Measurements from ENCODE around the gene ITGBL1.

Gene ITGBL1

GRCh38 chr13:101746513-101746912 lies 294.0 kb downstream of the ITGBL1 start:
- no peak overlapping the region for H2BK15ac ChIP-seq (replicated peaks; ENCODE audit: low read depth)

DNA sequence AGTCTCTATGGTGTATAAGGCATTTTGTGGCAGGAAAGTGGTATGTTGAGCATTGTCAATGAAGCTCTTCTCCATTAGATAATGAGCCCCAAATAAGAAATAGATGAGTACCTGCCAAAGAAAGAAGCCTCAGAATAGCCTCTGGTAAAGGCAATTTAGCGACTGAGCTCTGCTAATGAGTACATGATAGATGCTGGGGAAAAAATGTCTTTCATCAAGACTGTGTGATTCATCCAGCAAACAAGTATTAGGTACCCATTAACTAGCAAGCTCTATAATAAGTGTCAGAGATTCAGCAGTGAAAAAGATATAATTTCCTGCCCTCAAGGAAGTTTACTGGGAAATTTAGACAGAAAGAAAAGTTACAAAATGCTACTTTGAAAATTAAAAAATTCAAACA lies 294.6 kb downstream of the ITGBL1 start:
- Histone ChIP-seq H3K4me3 (ENCODE audit: low read length) (no peak overlapping the region), H4K8ac (ENCODE audit: low read depth, low read length) (no peak overlapping the region), H2AK5ac (ENCODE audit: low read length) (no peak overlapping the region), H4K5ac (ENCODE audit: low read length) (no peak overlapping the region), H3K4me1 (ENCODE audit: control insufficient read depth, low read depth, low read length) (no peaks in the 10 kb centered on the region), H2BK120ac (ENCODE audit: low read depth, low read length) (no peak overlapping the region), H3K4ac (ENCODE audit: low read depth, low read length) (no peak overlapping the region), H3K79me2 (ENCODE audit: control insufficient read depth, insufficient read depth, low read length) (no peaks in the 10 kb centered on the region), H3K56ac (ENCODE audit: low read length) (no peak overlapping the region), H2BK15ac (replicated peaks; ENCODE audit: low read depth) (no peak overlapping the region), H3K9ac (ENCODE audit: low read length) (no peak overlapping the region), H2BK5ac (ENCODE audit: low read length) (no peak overlapping the region), H3K23ac (ENCODE audit: low read length) (no peak overlapping the region), H3K27me3 (ENCODE audit: insufficient read depth, low read length, poor library complexity) (no peaks in the 10 kb centered on the region), H3K18ac (ENCODE audit: low read length) (no peak overlapping the region), H3K79me1 (ENCODE audit: low read length) (no peaks in the 10 kb centered on the region), H3K4me2 (ENCODE audit: low read length) (no peak overlapping the region), H3K36me3 (ENCODE audit: control insufficient read depth, insufficient read depth, low read length) (no peaks in the 10 kb centered on the region), H3K27ac (ENCODE audit: low read depth, low read length) (no peak overlapping the region)
- no CpG with 5 or more reads among the region's 1 CpG for WGBS (ENCODE audit: extremely low coverage, insufficient coverage, low lambda C conversion rate)
- no peak for DNase-seq

More at GRCh38 chr13:101746513-101746912, 294.0 kb downstream of the ITGBL1 start:
- Histone ChIP-seq H3K4me1 (ENCODE audit: control insufficient read depth, low read depth, low read length) (no peaks in the 10 kb centered on the region), H2AK5ac (ENCODE audit: low read length) (no peak overlapping the region), H2BK120ac (ENCODE audit: low read depth, low read length) (no peak overlapping the region), H3K79me1 (ENCODE audit: low read length) (no peaks in the 10 kb centered on the region), H4K8ac (ENCODE audit: low read depth, low read length) (no peak overlapping the region), H3K4ac (ENCODE audit: low read depth, low read length) (no peak overlapping the region), H3K36me3 (ENCODE audit: control insufficient read depth, insufficient read depth, low read length) (no peaks in the 10 kb centered on the region), H3K23ac (ENCODE audit: low read length) (no peak overlapping the region), H2BK5ac (ENCODE audit: low read length) (no peak overlapping the region), H3K56ac (ENCODE audit: low read length) (no peak overlapping the region), H3K9ac (ENCODE audit: low read length) (no peak overlapping the region), H3K4me3 (ENCODE audit: low read length) (no peak overlapping the region), H3K18ac (ENCODE audit: low read length) (no peak overlapping the region), H3K4me2 (ENCODE audit: low read length) (no peak overlapping the region), H4K5ac (ENCODE audit: low read length) (no peak overlapping the region), H3K27me3 (ENCODE audit: insufficient read depth, low read length, poor library complexity) (no peaks in the 10 kb centered on the region), H3K79me2 (ENCODE audit: control insufficient read depth, insufficient read depth, low read length) (no peaks in the 10 kb centered on the region), H3K27ac (ENCODE audit: low read depth, low read length) (no peak overlapping the region)
- no CpG with 5 or more reads among the region's 2 CpGs for WGBS (ENCODE audit: extremely low coverage, insufficient coverage, low lambda C conversion rate)
- no peak for DNase-seq

DNA sequence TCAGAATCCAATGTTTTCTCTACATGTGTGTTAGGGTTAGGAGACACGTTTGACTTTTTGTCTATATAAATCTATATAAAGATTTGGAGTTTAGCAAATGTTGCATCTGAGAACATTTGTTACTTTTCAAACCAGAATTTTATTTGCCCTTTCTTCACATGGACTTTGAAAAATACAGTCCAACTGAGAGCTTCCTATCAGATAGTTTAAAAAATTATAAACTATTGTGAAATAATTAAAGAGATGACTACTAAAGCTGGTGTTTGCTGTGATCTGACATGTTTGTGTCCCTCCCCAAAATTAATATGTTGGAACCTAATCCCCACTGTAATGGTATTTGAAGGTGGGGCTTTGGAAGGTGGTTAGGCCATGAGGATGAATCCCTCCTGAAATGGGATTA lies 297.1 kb downstream of the ITGBL1 start:
- Histone ChIP-seq H3K27ac (ENCODE audit: low read depth, low read length) (no peak overlapping the region), H3K56ac (ENCODE audit: low read length) (no peak overlapping the region), H3K23ac (ENCODE audit: low read length) (no peak overlapping the region), H3K27me3 (ENCODE audit: insufficient read depth, low read length, poor library complexity) (no peaks in the 10 kb centered on the region), H2AK5ac (ENCODE audit: low read length) (no peak overlapping the region), H3K4me1 (ENCODE audit: control insufficient read depth, low read depth, low read length) (no peaks in the 10 kb centered on the region), H3K4me3 (ENCODE audit: low read length) (no peak overlapping the region), H3K4ac (ENCODE audit: low read depth, low read length) (no peak overlapping the region), H3K9ac (ENCODE audit: low read length) (no peak overlapping the region), H4K8ac (ENCODE audit: low read depth, low read length) (no peak overlapping the region), H4K5ac (ENCODE audit: low read length) (no peak overlapping the region), H2BK5ac (ENCODE audit: low read length) (no peak overlapping the region), H3K79me1 (ENCODE audit: low read length) (no peaks in the 10 kb centered on the region), H3K18ac (ENCODE audit: low read length) (no peak overlapping the region), H2BK15ac (replicated peaks; ENCODE audit: low read depth) (no peak overlapping the region), H3K4me2 (ENCODE audit: low read length) (no peak overlapping the region), H3K79me2 (ENCODE audit: control insufficient read depth, insufficient read depth, low read length) (no peaks in the 10 kb centered on the region), H3K36me3 (ENCODE audit: control insufficient read depth, insufficient read depth, low read length) (no peaks in the 10 kb centered on the region), H2BK120ac (ENCODE audit: low read depth, low read length) (no peak overlapping the region)
- DNase-seq: no peak
- WGBS (ENCODE audit: extremely low coverage, insufficient coverage, low lambda C conversion rate): no CpG with 5 or more reads among the region's 1 CpG

GRCh38 chr13:101751488-101751887 lies 299.0 kb downstream of the ITGBL1 start:
- Histone ChIP-seq H3K36me3 (ENCODE audit: control insufficient read depth, insufficient read depth, low read length) (no peaks in the 10 kb centered on the region), H2BK15ac (replicated peaks; ENCODE audit: low read depth) (no peak overlapping the region), H3K23ac (ENCODE audit: low read length) (no peak overlapping the region), H3K18ac (ENCODE audit: low read length) (no peak overlapping the region), H2BK5ac (ENCODE audit: low read length) (no peak overlapping the region), H4K5ac (ENCODE audit: low read length) (no peak overlapping the region), H2BK120ac (ENCODE audit: low read depth, low read length) (no peak overlapping the region), H3K27me3 (ENCODE audit: insufficient read depth, low read length, poor library complexity) (no peaks in the 10 kb centered on the region), H3K27ac (ENCODE audit: low read depth, low read length) (no peak overlapping the region), H3K56ac (ENCODE audit: low read length) (no peak overlapping the region), H3K4ac (ENCODE audit: low read depth, low read length) (no peak overlapping the region), H3K9ac (ENCODE audit: low read length) (no peak overlapping the region), H2AK5ac (ENCODE audit: low read length) (no peak overlapping the region), H3K4me3 (ENCODE audit: low read length) (no peak overlapping the region), H4K8ac (ENCODE audit: low read depth, low read length) (no peak overlapping the region), H3K4me1 (ENCODE audit: control insufficient read depth, low read depth, low read length) (no peaks in the 10 kb centered on the region), H3K4me2 (ENCODE audit: low read length) (no peak overlapping the region), H3K79me2 (ENCODE audit: control insufficient read depth, insufficient read depth, low read length) (no peaks in the 10 kb centered on the region), H3K79me1 (ENCODE audit: low read length) (no peaks in the 10 kb centered on the region)
- peak; percentile 78 for DNase-seq
- no CpG with 5 or more reads among the region's 3 CpGs for WGBS (ENCODE audit: extremely low coverage, insufficient coverage, low lambda C conversion rate)

DNA sequence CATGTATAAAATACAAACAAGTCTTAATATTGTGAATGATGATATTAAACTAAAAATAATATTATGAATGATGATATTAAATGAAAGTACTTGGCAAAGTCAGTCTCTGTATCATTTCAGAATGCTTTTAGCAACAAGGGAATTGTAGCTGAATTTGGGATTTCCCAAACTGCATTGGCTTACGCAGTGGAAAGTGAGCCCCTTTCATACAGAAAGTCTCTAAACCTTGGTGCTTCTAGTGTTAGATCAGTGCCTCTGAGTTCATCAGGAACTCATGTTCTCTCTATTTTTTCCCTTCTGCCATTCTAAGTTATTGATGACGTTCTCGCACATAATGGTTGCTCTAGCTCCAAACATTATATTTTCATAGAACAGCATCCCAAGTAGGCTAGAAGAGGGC lies 300.0 kb downstream of the ITGBL1 start:
- Histone ChIP-seq H3K79me2 (ENCODE audit: control insufficient read depth, insufficient read depth, low read length) (no peaks in the 10 kb centered on the region), H4K5ac (ENCODE audit: low read length) (no peak overlapping the region), H3K27ac (ENCODE audit: low read depth, low read length) (no peak overlapping the region), H3K4ac (ENCODE audit: low read depth, low read length) (no peak overlapping the region), H4K8ac (ENCODE audit: low read depth, low read length) (no peak overlapping the region), H2BK15ac (replicated peaks; ENCODE audit: low read depth) (peak overlapping the region; percentile 36), H3K4me1 (ENCODE audit: control insufficient read depth, low read depth, low read length) (no peaks in the 10 kb centered on the region), H3K36me3 (ENCODE audit: control insufficient read depth, insufficient read depth, low read length) (no peaks in the 10 kb centered on the region), H2BK120ac (ENCODE audit: low read depth, low read length) (peak overlapping the region; percentile 28), H3K79me1 (ENCODE audit: low read length) (no peaks in the 10 kb centered on the region), H3K56ac (ENCODE audit: low read length) (no peak overlapping the region), H3K18ac (ENCODE audit: low read length) (no peak overlapping the region), H3K9ac (ENCODE audit: low read length) (no peak overlapping the region), H3K23ac (ENCODE audit: low read length) (no peak overlapping the region), H2BK5ac (ENCODE audit: low read length) (no peak overlapping the region), H3K4me2 (ENCODE audit: low read length) (no peak overlapping the region), H3K4me3 (ENCODE audit: low read length) (no peak overlapping the region), H3K27me3 (ENCODE audit: insufficient read depth, low read length, poor library complexity) (no peaks in the 10 kb centered on the region), H2AK5ac (ENCODE audit: low read length) (no peak overlapping the region)
- DNase-seq: no peak
- no CpG with 5 or more reads among the region's 3 CpGs for WGBS (ENCODE audit: extremely low coverage, insufficient coverage, low lambda C conversion rate)

- H2BK15ac ChIP-seq (replicated peaks; ENCODE audit: low read depth): no peak overlapping the region
- WGBS (ENCODE audit: extremely low coverage, insufficient coverage, low lambda C conversion rate): no CpG with 5 or more reads among the region's 6 CpGs
These were observed 302.9 kb downstream of the ITGBL1 start for GRCh38 chr13:101755228-101755887.

More at GRCh38 chr13:101755228-101755887, 302.9 kb downstream of the ITGBL1 start:
- no peak overlapping the region for H3K9ac ChIP-seq (ENCODE audit: low read length)
- no peak overlapping the region for H3K4me2 ChIP-seq (ENCODE audit: low read length)
- H3K56ac ChIP-seq (ENCODE audit: low read length): no peak overlapping the region
- DNase-seq: peak; percentile 90
- H3K4me3 ChIP-seq (ENCODE audit: low read length): no peak overlapping the region
- no peak overlapping the region for H2BK120ac ChIP-seq (ENCODE audit: low read depth, low read length)
- no peak overlapping the region for H2AK5ac ChIP-seq (ENCODE audit: low read length)
- no peak overlapping the region for H3K4ac ChIP-seq (ENCODE audit: low read depth, low read length)
- H3K23ac ChIP-seq (ENCODE audit: low read length): no peak overlapping the region
- H3K36me3 ChIP-seq (ENCODE audit: control insufficient read depth, insufficient read depth, low read length): no peaks in the 10 kb centered on the region
- no peaks in the 10 kb centered on the region for H3K27me3 ChIP-seq (ENCODE audit: insufficient read depth, low read length, poor library complexity)
- H4K8ac ChIP-seq (ENCODE audit: low read depth, low read length): no peak overlapping the region
- H3K79me2 ChIP-seq (ENCODE audit: control insufficient read depth, insufficient read depth, low read length): no peaks in the 10 kb centered on the region
- no peak overlapping the region for H3K27ac ChIP-seq (ENCODE audit: low read depth, low read length)
- peaks cover 2% of the 10 kb centered on the region for H3K4me1 ChIP-seq (ENCODE audit: control insufficient read depth, low read depth, low read length)
- H3K18ac ChIP-seq (ENCODE audit: low read length): no peak overlapping the region
- H2BK5ac ChIP-seq (ENCODE audit: low read length): no peak overlapping the region
- H3K79me1 ChIP-seq (ENCODE audit: low read length): no peaks in the 10 kb centered on the region
- H4K5ac ChIP-seq (ENCODE audit: low read length): no peak overlapping the region
